Upper lobe of left lung (tissue), 4 donors: ENCODE measurements around the gene TSHZ1.

Experiments used
- EP300 ChIP-seq, 4 donors: sonication (generic); formaldehyde crosslinking; IDR thresholded peaks; one replicate each; pipeline ENCODE4 v1.5.1; 2017; ENCODE audit warnings: antibody characterized with exemption in 4 of 4, control low read depth in 2 of 4
- POLR2A ChIP-seq, 4 donors: fragments of 450-650 bp; IDR thresholded peaks; one replicate each; pipeline ENCODE4 v1.5.1; 2016 to 2017; ENCODE audit warnings: antibody characterized with exemption in 4 of 4, mild to moderate bottlenecking in 2 of 4
- POLR2AphosphoS5 ChIP-seq, 2 donors: sonication (generic); formaldehyde crosslinking; IDR thresholded peaks; one replicate each; pipeline ENCODE4 v1.5.1; 2017; ENCODE audit warnings: antibody characterized with exemption in 2 of 2
- TF ChIP-seq, protein P1 (sequence below), 6 experiments: fragments of 450-650 bp in 4 of 6; fragments of 200-600 bp in 2 of 6; sonication (generic) in 2 of 6; IDR thresholded peaks; one replicate each; pipeline ENCODE4 v1.5.1; 2016 to 2019; ENCODE audit warnings: antibody characterized with exemption in 6 of 6

DNA sequence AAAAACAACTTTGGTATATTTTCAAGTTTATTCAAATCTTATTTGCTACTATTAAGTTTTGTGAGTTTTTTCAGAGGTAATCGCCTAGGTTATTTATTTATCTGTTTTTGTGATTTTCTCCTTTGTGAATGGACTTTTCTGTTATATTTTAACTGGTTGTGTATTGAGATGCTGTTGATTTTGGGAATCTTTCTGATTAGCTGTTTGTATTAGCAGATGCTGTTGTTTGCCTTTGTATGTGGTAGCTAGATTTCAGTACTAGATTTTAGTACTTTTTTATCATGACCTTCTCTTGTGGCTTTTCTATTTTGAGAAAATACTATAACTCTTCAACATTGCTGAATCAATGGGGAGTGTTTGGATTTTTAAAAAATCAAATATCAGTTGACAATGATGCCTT lies 42.4 kb downstream of the TSHZ1 start:
- TF ChIP-seq, protein P1, sequence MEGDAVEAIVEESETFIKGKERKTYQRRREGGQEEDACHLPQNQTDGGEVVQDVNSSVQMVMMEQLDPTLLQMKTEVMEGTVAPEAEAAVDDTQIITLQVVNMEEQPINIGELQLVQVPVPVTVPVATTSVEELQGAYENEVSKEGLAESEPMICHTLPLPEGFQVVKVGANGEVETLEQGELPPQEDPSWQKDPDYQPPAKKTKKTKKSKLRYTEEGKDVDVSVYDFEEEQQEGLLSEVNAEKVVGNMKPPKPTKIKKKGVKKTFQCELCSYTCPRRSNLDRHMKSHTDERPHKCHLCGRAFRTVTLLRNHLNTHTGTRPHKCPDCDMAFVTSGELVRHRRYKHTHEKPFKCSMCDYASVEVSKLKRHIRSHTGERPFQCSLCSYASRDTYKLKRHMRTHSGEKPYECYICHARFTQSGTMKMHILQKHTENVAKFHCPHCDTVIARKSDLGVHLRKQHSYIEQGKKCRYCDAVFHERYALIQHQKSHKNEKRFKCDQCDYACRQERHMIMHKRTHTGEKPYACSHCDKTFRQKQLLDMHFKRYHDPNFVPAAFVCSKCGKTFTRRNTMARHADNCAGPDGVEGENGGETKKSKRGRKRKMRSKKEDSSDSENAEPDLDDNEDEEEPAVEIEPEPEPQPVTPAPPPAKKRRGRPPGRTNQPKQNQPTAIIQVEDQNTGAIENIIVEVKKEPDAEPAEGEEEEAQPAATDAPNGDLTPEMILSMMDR (IDR thresholded peaks at IDR 0.05): no peak
- no peak for TF ChIP-seq EP300 (IDR thresholded peaks at IDR 0.05)
- no peak for TF ChIP-seq POLR2A (IDR thresholded peaks at IDR 0.05)
- no peak for TF ChIP-seq POLR2AphosphoS5 (IDR thresholded peaks at IDR 0.05)
